ENCODE results near the gene ZNF880. TPM values are rescaled to one million over a fixed set of nuclear protein-coding genes. Genes with fewer than 3 reads are reported as not detected.

Gene ZNF880
- total RNA-seq, 6 experiments from 2014 or later = 1.0 to 2.9 (median 2.3) TPM

- Histone ChIP-seq H3K4me1 (no peaks in the 10 kb centered on the region), H3K36me3 (peaks cover 0 to 9% (median 0%) of the 10 kb centered on the region in 4 donors), H3K27me3 (no peaks in the 10 kb centered on the region), H3K27ac (peak within 1 kb of the TSS in 2 of 3 donors; percentile 5 to 36), H3K4me3 (peak within 1 kb of the TSS; percentile 54 to 75 (median 54)), H3K9me3 (peaks cover 0 to 3% (median 0%) of the 10 kb centered on the region in 4 donors)
- intact Hi-C loops (cut with DNase I) = no loop called here
- WGBS (ENCODE audit: insufficient coverage, low coverage, low lambda C conversion rate, missing lambda C conversion rate) = 1% methylated on average over 12 of the region's 36 CpGs
- TF ChIP-seq CTCF (IDR thresholded peaks at IDR 0.05) (no peak), POLR2A (IDR thresholded peaks at IDR 0.05) (peak; percentile 23)
- peak; percentile 98 to 100 (median 100) for ATAC-seq
- peak; percentile 94 to 96 (median 94) for DNase-seq
These were observed 27.8 kb downstream of the ZNF880 start, which contains the start of gene ZNF528 for GRCh38 chr19:52397310-52398080. ZNF528 (plus strand) TSS chr19:52397849; CDS start chr19:52402014, 4,165 bp downstream.

GRCh38 chr19:52398081-52398441 is 28.3 kb downstream of the ZNF880 start:
- Histone ChIP-seq H3K36me3 (peaks cover 0 to 11% (median 0%) of the 10 kb centered on the region in 4 donors), H3K9me3 (peaks cover 0 to 3% (median 0%) of the 10 kb centered on the region in 4 donors), H3K27me3 (no peaks in the 10 kb centered on the region), H3K4me3 (peak overlapping the region; percentile 54 to 75 (median 54)), H3K27ac (peak overlapping the region in 1 of 3 donors; percentile 36), H3K4me1 (no peaks in the 10 kb centered on the region)
- intact Hi-C loops (cut with DNase I) = no loop called here
- peak; percentile 16 to 30 (median 28) for ATAC-seq
- 6% methylated on average over 14 of the region's 14 CpGs for WGBS (ENCODE audit: insufficient coverage, low coverage, low lambda C conversion rate, missing lambda C conversion rate)
- no peak for DNase-seq
- TF ChIP-seq POLR2A (IDR thresholded peaks at IDR 0.05) (no peak), CTCF (IDR thresholded peaks at IDR 0.05) (no peak)

GRCh38 chr19:52410276-52410675 is 40.6 kb downstream of the ZNF880 start:
- intact Hi-C loops (cut with DNase I) = no loop called here
- Histone ChIP-seq H3K4me3 (no peak overlapping the region), H3K36me3 (peaks cover 0 to 24% (median 5%) of the 10 kb centered on the region in 4 donors), H3K9me3 (peaks cover 0 to 23% (median 11%) of the 10 kb centered on the region in 4 donors), H3K27ac (no peak overlapping the region), H3K27me3 (no peaks in the 10 kb centered on the region), H3K4me1 (no peaks in the 10 kb centered on the region)
- no peak for ATAC-seq
- 100% methylated on average over 4 of the region's 6 CpGs for WGBS (ENCODE audit: insufficient coverage, low coverage, low lambda C conversion rate, missing lambda C conversion rate)
- DNase-seq = no peak
- TF ChIP-seq CTCF (IDR thresholded peaks at IDR 0.05) (no peak), POLR2A (IDR thresholded peaks at IDR 0.05) (no peak)

GRCh38 chr19:52415711-52416110 is 46.0 kb downstream of the ZNF880 start:
- H3K4me3 ChIP-seq = no peak overlapping the region
- DNase-seq = no peak
- H3K4me1 ChIP-seq = no peaks in the 10 kb centered on the region
- H3K9me3 ChIP-seq = peaks cover 0 to 38% (median 20%) of the 10 kb centered on the region in 4 donors
- H3K27me3 ChIP-seq = no peaks in the 10 kb centered on the region
- intact Hi-C loops (cut with DNase I) = no loop called here
- WGBS (ENCODE audit: insufficient coverage, low coverage, low lambda C conversion rate, missing lambda C conversion rate) = 88% methylated on average over 5 of the region's 5 CpGs
- no peak overlapping the region for H3K27ac ChIP-seq
- H3K36me3 ChIP-seq = peaks cover 0 to 3% (median 0%) of the 10 kb centered on the region in 4 donors
- ATAC-seq = no peak
- TF ChIP-seq POLR2A (IDR thresholded peaks at IDR 0.05) (no peak), CTCF (IDR thresholded peaks at IDR 0.05) (no peak)

Measured in right lobe of liver (tissue), 6 donors.